H1 (cell line): Measurements from ENCODE around the gene MMP24OS. TPM values are rescaled to one million over a fixed set of nuclear protein-coding genes. Genes with fewer than 3 reads are reported as not detected.

Experiments
- CTCF ChIA-PET: fragments of 300-600 bp; sonication (Branson Sonifier 250); formaldehyde crosslinking; loops from one replicate; lab custom pipeline; 2021; ENCODE audit not compliant: partially characterized antibody; lab: Charles Lee
- POLR2A ChIA-PET: fragments of 300-600 bp; sonication (Branson Sonifier 250); formaldehyde crosslinking; loops from one replicate; lab custom pipeline; 2021; ENCODE audit warnings: inconsistent platforms; ENCODE audit not compliant: partially characterized antibody; lab: Charles Lee
- DNase-seq, 2 experiments: peaks; one replicate each; pipeline versions ENCODE4 v3.0.0 to v3.0.0-alpha.2; 2010 to 2022; ENCODE audit warnings: low spot score in 2 of 2, low read depth in 1 of 2, mixed read lengths in 1 of 2
- FAIRE-seq: peaks from 2 replicates; lab custom pipeline; 2011; peaks lifted over from hg19 to GRCh38; lab: Jason Lieb, UNC
- H2AFZ ChIP-seq: 2 replicates; pipeline ENCODE4 v1.8.1; 2012; ENCODE audit warnings: low read length, inconsistent platforms
- H2AK5ac ChIP-seq: 2 replicates; pipeline ENCODE4 v1.6.1; 2013; ENCODE audit warnings: low read depth, low read length
- H2BK120ac ChIP-seq: replicated peaks from 2 replicates; pipeline ENCODE3; 2013; ENCODE audit warnings: low read depth, low read length, inconsistent platforms
- H2BK12ac ChIP-seq: 2 replicates; pipeline ENCODE4 v1.6.1; 2013; ENCODE audit warnings: low read depth, low read length
- H2BK15ac ChIP-seq: 2 replicates; pipeline ENCODE4 v1.6.1; 2013; ENCODE audit warnings: low read length
- H2BK20ac ChIP-seq: 2 replicates; pipeline ENCODE4 v1.6.1; 2013; ENCODE audit warnings: low read length
- H2BK5ac ChIP-seq: 2 replicates; pipeline ENCODE4 v1.6.1; 2013; ENCODE audit warnings: low read depth, low read length
- H3K14ac ChIP-seq: 2 replicates; pipeline ENCODE4 v1.6.1; 2013; ENCODE audit warnings: inconsistent platforms; ENCODE audit not compliant: insufficient read length
- H3K18ac ChIP-seq: 2 replicates; pipeline ENCODE4 v1.6.1; 2013; ENCODE audit warnings: low read length; ENCODE audit errors: extremely low read depth
- H3K23ac ChIP-seq: 2 replicates; pipeline ENCODE4 v1.6.1; 2013; ENCODE audit warnings: inconsistent platforms; ENCODE audit not compliant: insufficient read length
- H3K23me2 ChIP-seq: 2 replicates; pipeline ENCODE4 v1.6.1; 2013; ENCODE audit warnings: low read depth, low read length
- H3K27ac ChIP-seq: 2 replicates; pipeline ENCODE4 v1.6.1; 2011; ENCODE audit warnings: low read depth, low read length, inconsistent platforms
- H3K27me3 ChIP-seq, 4 experiments: replicated peaks in 1 of 4; 1 replicate in 1 of 4; 2 replicates in 3 of 4; pipeline versions ENCODE4 v1.6.1 to v1.8.1; 2011 to 2013; ENCODE audit warnings: low read length in 3 of 4, mild to moderate bottlenecking in 3 of 4, inconsistent platforms in 2 of 4, mixed read lengths in 2 of 4, moderate library complexity in 1 of 4; ENCODE audit not compliant: control insufficient read depth in 3 of 4, insufficient read depth in 3 of 4; ENCODE audit errors: extremely low read depth in 1 of 4
- H3K36me3 ChIP-seq, 4 experiments: 2 replicates each; pipeline versions ENCODE4 v1.6.1 to v1.8.1; 2011 to 2013; ENCODE audit warnings: mild to moderate bottlenecking in 4 of 4, low read length in 3 of 4, moderate library complexity in 2 of 4, control low read depth in 1 of 4, inconsistent platforms in 1 of 4; ENCODE audit not compliant: insufficient read depth in 4 of 4, control insufficient read depth in 2 of 4
- H3K4ac ChIP-seq: replicated peaks from 2 replicates; pipeline ENCODE3; 2013; ENCODE audit warnings: low read length, low read depth, mixed read lengths, inconsistent platforms; ENCODE audit not compliant: insufficient read length
- H3K4me1 ChIP-seq, 4 experiments: replicated peaks in 1 of 4; 1 replicate in 1 of 4; 2 replicates in 3 of 4; pipeline versions ENCODE4 v1.6.1 to v1.8.1; 2011 to 2013; ENCODE audit warnings: low read length in 3 of 4, inconsistent platforms in 2 of 4, mixed read lengths in 1 of 4; ENCODE audit not compliant: insufficient read depth in 4 of 4, control insufficient read depth in 3 of 4
- H3K4me2 ChIP-seq, 2 experiments: 2 replicates each; pipeline versions ENCODE4 v1.6.1 to v1.8.1; 2011 to 2013; ENCODE audit warnings: low read depth in 2 of 2, low read length in 2 of 2, control low read depth in 1 of 2, inconsistent platforms in 1 of 2, mild to moderate bottlenecking in 1 of 2; ENCODE audit not compliant: insufficient read depth in 1 of 2
- H3K4me3 ChIP-seq, 4 experiments: fragments of 200-600, 300-600 bp in 1 of 4; sonication (generic), shearing (Covaris generic), sonication (Bioruptor Twin) in 1 of 4; 2 replicates each; pipeline versions ENCODE4 v1.5.1 to v1.8.1; 2011 to 2016; ENCODE audit warnings: low read length in 4 of 4, low read depth in 3 of 4, control low read depth in 2 of 4, inconsistent platforms in 2 of 4, mild to moderate bottlenecking in 2 of 4, mixed read lengths in 1 of 4, moderate library complexity in 1 of 4; ENCODE audit not compliant: insufficient read depth in 2 of 4; ENCODE audit errors: extremely low read depth in 1 of 4
- H3K56ac ChIP-seq: replicated peaks from 2 replicates; pipeline ENCODE3; 2013; ENCODE audit warnings: low read depth, mild to moderate bottlenecking, mixed read lengths, low read length, inconsistent platforms; ENCODE audit not compliant: insufficient read length
- H3K79me1 ChIP-seq: 2 replicates; pipeline ENCODE4 v1.6.1; 2013; ENCODE audit warnings: low read depth, low read length, control low read depth
- H3K79me2 ChIP-seq, 2 experiments: 2 replicates each; pipeline versions ENCODE4 v1.6.1 to v1.8.1; 2012 to 2013; ENCODE audit warnings: low read length in 2 of 2, mild to moderate bottlenecking in 2 of 2, inconsistent platforms in 1 of 2; ENCODE audit not compliant: insufficient read depth in 2 of 2, control insufficient read depth in 1 of 2
- H3K9ac ChIP-seq, 4 experiments: replicated peaks in 1 of 4; 1 replicate in 1 of 4; 2 replicates in 3 of 4; pipeline versions ENCODE4 v1.6.1 to v1.8.1; 2011 to 2013; ENCODE audit warnings: low read depth in 3 of 4, low read length in 3 of 4, control low read depth in 2 of 4, mild to moderate bottlenecking in 2 of 4, moderate library complexity in 2 of 4, inconsistent platforms in 1 of 4; ENCODE audit errors: extremely low read depth in 1 of 4
- H3K9me3 ChIP-seq, 2 experiments: 2 replicates each; pipeline versions ENCODE4 v1.6.1 to v1.8.1; 2012 to 2013; ENCODE audit warnings: mild to moderate bottlenecking in 2 of 2, moderate library complexity in 2 of 2, control low read depth in 1 of 2, inconsistent platforms in 1 of 2, low read depth in 1 of 2, low read length in 1 of 2, mixed read lengths in 1 of 2; ENCODE audit not compliant: insufficient read depth in 2 of 2
- H4K20me1 ChIP-seq, 2 experiments: replicated peaks in 1 of 2; 2 replicates each; pipeline versions ENCODE3 to v1.8.1; 2011 to 2013; ENCODE audit warnings: inconsistent platforms in 2 of 2, low read length in 2 of 2, mild to moderate bottlenecking in 1 of 2; ENCODE audit not compliant: insufficient read depth in 2 of 2, control insufficient read depth in 1 of 2
- H4K5ac ChIP-seq: 2 replicates; pipeline ENCODE4 v1.6.1; 2013; ENCODE audit warnings: low read length, low read depth, mixed read lengths, inconsistent platforms; ENCODE audit not compliant: insufficient read length
- H4K8ac ChIP-seq: 2 replicates; pipeline ENCODE4 v1.8.0; 2013; ENCODE audit warnings: mild to moderate bottlenecking, moderate library complexity, low read length, inconsistent platforms; ENCODE audit not compliant: insufficient read depth; ENCODE audit errors: extremely low read depth
- H4K91ac ChIP-seq: replicated peaks from 2 replicates; pipeline ENCODE3; 2013; ENCODE audit warnings: low read length, mixed read lengths, inconsistent platforms; ENCODE audit not compliant: insufficient read length
- CHD1 ChIP-seq: IDR thresholded peaks from 2 replicates; pipeline ENCODE4 v1.6.1; 2012; ENCODE audit warnings: low read depth, low read length, improper control_type of control experiment
- EP300 ChIP-seq, 2 experiments: IDR thresholded peaks; 1 replicate in 1 of 2; 2 replicates in 1 of 2; pipeline ENCODE4 v1.6.1; 2011 to 2012; ENCODE audit warnings: low read depth in 2 of 2, low read length in 2 of 2, mild to moderate bottlenecking in 2 of 2, borderline replicate concordance in 1 of 2, inconsistent platforms in 1 of 2, moderate library complexity in 1 of 2
- EZH2 ChIP-seq: fragments of 200-600 bp; sonication (generic); IDR thresholded peaks from 2 replicates; pipeline ENCODE4 v1.7.1; 2012; ENCODE audit warnings: low read depth, mild to moderate bottlenecking, moderate library complexity, low read length, inconsistent platforms; ENCODE audit not compliant: severe bottlenecking
- RFX5 ChIP-seq: IDR thresholded peaks from 2 replicates; pipeline ENCODE4 v1.6.1; 2011; ENCODE audit warnings: low read depth, low read length, improper control_type of control experiment, borderline replicate concordance
- SUZ12 ChIP-seq: fragments of 200-600 bp; sonication (generic); IDR thresholded peaks from 2 replicates; pipeline ENCODE4 v1.6.1; 2012; ENCODE audit warnings: mild to moderate bottlenecking, inconsistent platforms, low read length, moderate library complexity, mixed read lengths
- TAF7 ChIP-seq: optimal IDR thresholded peaks from 2 replicates; pipeline ENCODE3; 2011; ENCODE audit warnings: low read depth, mild to moderate bottlenecking, inconsistent platforms, low read length, moderate library complexity, borderline replicate concordance
- WGBS, 2 experiments: shearing (Covaris generic) in 1 of 2; methylation state at CpG; one replicate each; pipeline versions ENCODE4 v1.1.6 to v1.1.7; 2013 to 2015; ENCODE audit warnings: low lambda C conversion rate in 2 of 2, mixed read lengths in 2 of 2, inconsistent platforms in 1 of 2, low coverage in 1 of 2, missing lambda C conversion rate in 1 of 2; ENCODE audit not compliant: insufficient replicate concordance in 2 of 2, insufficient coverage in 1 of 2, insufficient read length in 1 of 2; ENCODE audit errors: extremely low coverage in 1 of 2, missing lambda C conversion rate in 1 of 2; 5-methylcytosine and 5-hydroxymethylcytosine counted together
- polyA plus RNA-seq, 7 experiments: library from polyadenylated mRNA; depleted of rRNA in 3 of 7; stranded (reverse) in 5 of 7; unstranded in 2 of 7; fragments of >200 nt in 5 of 7; fragments of 200-250 nt in 2 of 7; gene quantifications; 1 replicate in 5 of 7; 2 replicates in 1 of 7; 4 replicates in 1 of 7; pipeline versions ENCODE4 v1.2.1 to v1.2.3, GENCODE V29; 2011 to 2013; ENCODE audit warnings: missing spikeins in 2 of 7, mixed read lengths in 2 of 7
- total RNA-seq: library from RNA; stranded (reverse); fragmentation: NEBNext Ultra II Directional; extraction: Animal tissue kit (Norgen Biotek cat#: 25700); gene quantifications from 2 replicates; pipeline ENCODE4 v1.2.1, GENCODE V29; 2021
- TF ChIP-seq, protein P1 (sequence below): IDR thresholded peaks from 2 replicates; pipeline ENCODE4 v1.6.1; 2011; ENCODE audit warnings: low read depth, mild to moderate bottlenecking, low read length; ENCODE audit not compliant: insufficient read depth
- TF ChIP-seq, protein P2 (sequence below), 3 experiments: IDR thresholded peaks; 1 replicate in 2 of 3; 2 replicates in 1 of 3; pipeline versions ENCODE4 v1.5.1 to v1.6.1; 2011; ENCODE audit warnings: low read length in 3 of 3, mild to moderate bottlenecking in 3 of 3, inconsistent platforms in 2 of 3, low read depth in 1 of 3, moderate library complexity in 1 of 3; ENCODE audit not compliant: insufficient read depth in 1 of 3; ENCODE audit errors: control extremely low read depth in 1 of 3

The MMP24OS gene
- total and polyA plus RNA-seq, 2 of the 8 experiments (the other 6 are each of a cell fraction or from before 2014, with no cell fraction given) = 19.0 to 21.3 TPM

DNA sequence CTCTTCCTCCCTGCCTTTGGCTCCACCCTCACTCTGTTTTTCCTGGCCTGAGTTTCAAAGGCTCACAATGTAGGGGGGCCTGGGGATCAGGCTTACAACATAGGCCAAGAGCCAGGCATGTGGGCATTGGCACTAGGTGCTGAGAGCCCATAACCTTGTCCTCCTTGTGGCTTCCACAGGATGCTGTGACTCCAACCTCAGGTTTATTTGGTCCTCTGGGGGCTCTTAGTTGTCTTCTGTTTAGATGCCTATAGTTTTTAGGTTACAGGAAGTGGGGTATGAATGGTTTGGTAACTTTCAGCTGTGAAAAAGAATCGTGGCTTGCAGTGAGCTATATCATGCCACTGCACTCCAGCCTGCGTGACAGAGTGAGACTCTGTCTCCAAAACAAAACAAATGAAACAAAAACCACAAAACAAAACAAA is 25.9 kb downstream of the MMP24OS start:
- no peaks in the 10 kb centered on the region for H4K20me1 ChIP-seq
- H2BK20ac ChIP-seq = no peak overlapping the region
- H4K91ac ChIP-seq = no peak overlapping the region
- no peak overlapping the region for H3K18ac ChIP-seq
- H3K36me3 ChIP-seq = peaks cover 0 to 24% (median 0%) of the 10 kb centered on the region in 4 experiments; a peak in 3 of 8 replicates
- WGBS, 2 experiments = 94% methylated on average over 2 of the region's 2 CpGs; no CpG with 5 or more reads in 1 of the 2 experiments
- H3K4me3 ChIP-seq = no peak overlapping the region
- H3K27ac ChIP-seq = no peak overlapping the region
- 0 out of 7 replicates have a peak, but pooled peaks cover 0 to 2% (median 0%) of the 10 kb centered on the region in 4 experiments for H3K4me1 ChIP-seq
- DNase-seq = no peak
- H4K8ac ChIP-seq = no peak overlapping the region
- no peak overlapping the region for H2BK5ac ChIP-seq
- H3K79me1 ChIP-seq = no peaks in the 10 kb centered on the region
- H3K4me2 ChIP-seq = no peak overlapping the region
- H2BK12ac ChIP-seq = 0 out of 2 replicates have a peak overlapping the region, but pooled peaks have one; percentile 60
- CTCF ChIA-PET = interaction anchor here (0.6 to 1.5 kb wide), 3 partner anchors 11 to 43 kb away, joined by 3 read pairs; no protein-coding TSS in a partner anchor
- no peak overlapping the region for H4K5ac ChIP-seq
- H2BK120ac ChIP-seq = no peak overlapping the region
- H3K56ac ChIP-seq = no peak overlapping the region
- H3K4ac ChIP-seq = no peak overlapping the region
- H3K9me3 ChIP-seq = no peaks in the 10 kb centered on the region
- H2BK15ac ChIP-seq = peak overlapping the region; percentile 75; the same call in 1 of the 2 replicates
- H3K27me3 ChIP-seq = no peaks in the 10 kb centered on the region
- POLR2A ChIA-PET = interaction anchor here (1.0 to 7.5 kb wide), 4 partner anchors 8 to 26 kb away, joined by 3 to 52 read pairs (median 10); partner anchors contain the start of gene MMP24OS
- no peak overlapping the region for H2AK5ac ChIP-seq
- H3K14ac ChIP-seq = no peak overlapping the region
- H3K23ac ChIP-seq = no peak overlapping the region
- TF ChIP-seq CHD1 = no peak
- TF ChIP-seq, protein P1, sequence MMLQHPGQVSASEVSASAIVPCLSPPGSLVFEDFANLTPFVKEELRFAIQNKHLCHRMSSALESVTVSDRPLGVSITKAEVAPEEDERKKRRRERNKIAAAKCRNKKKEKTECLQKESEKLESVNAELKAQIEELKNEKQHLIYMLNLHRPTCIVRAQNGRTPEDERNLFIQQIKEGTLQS = no peak
- TF ChIP-seq RFX5 = no peak
- TF ChIP-seq, protein P2, sequence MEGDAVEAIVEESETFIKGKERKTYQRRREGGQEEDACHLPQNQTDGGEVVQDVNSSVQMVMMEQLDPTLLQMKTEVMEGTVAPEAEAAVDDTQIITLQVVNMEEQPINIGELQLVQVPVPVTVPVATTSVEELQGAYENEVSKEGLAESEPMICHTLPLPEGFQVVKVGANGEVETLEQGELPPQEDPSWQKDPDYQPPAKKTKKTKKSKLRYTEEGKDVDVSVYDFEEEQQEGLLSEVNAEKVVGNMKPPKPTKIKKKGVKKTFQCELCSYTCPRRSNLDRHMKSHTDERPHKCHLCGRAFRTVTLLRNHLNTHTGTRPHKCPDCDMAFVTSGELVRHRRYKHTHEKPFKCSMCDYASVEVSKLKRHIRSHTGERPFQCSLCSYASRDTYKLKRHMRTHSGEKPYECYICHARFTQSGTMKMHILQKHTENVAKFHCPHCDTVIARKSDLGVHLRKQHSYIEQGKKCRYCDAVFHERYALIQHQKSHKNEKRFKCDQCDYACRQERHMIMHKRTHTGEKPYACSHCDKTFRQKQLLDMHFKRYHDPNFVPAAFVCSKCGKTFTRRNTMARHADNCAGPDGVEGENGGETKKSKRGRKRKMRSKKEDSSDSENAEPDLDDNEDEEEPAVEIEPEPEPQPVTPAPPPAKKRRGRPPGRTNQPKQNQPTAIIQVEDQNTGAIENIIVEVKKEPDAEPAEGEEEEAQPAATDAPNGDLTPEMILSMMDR (IDR thresholded peaks at IDR 0.05; ENCODE audit: control extremely low read depth in 1 of 3, insufficient read depth in 1 of 3, low read depth in 1 of 3, low read length in 3 of 3) = no peak
- TF ChIP-seq SUZ12 = no peak
- TF ChIP-seq EZH2 = no peak
- TF ChIP-seq EP300 (IDR thresholded peaks at IDR 0.05; ENCODE audit: borderline replicate concordance in 1 of 2, low read depth in 2 of 2, low read length in 2 of 2) = no peak
- no peak for TF ChIP-seq TAF7
- no peaks in the 10 kb centered on the region for H3K23me2 ChIP-seq
- H3K79me2 ChIP-seq = no peaks in the 10 kb centered on the region
- H2AFZ ChIP-seq = no peak overlapping the region
- FAIRE-seq = no peak
- H3K9ac ChIP-seq = no peak overlapping the region
